ENCODE measurements around the gene CRNKL1. TPM values are rescaled to one million over a fixed set of nuclear protein-coding genes. Genes with fewer than 3 reads are reported as not detected.
A peak's percentile ranks its signal among the peaks of the same experiment; 100 is the strongest.

CRNKL1 gene
- total RNA-seq, 1 donor from 2014 or later, result 2.2 TPM

GRCh38 chr20:20022498-20022897 lies 29.8 kb downstream of the CRNKL1 start:
- peaks cover 15 to 21% of the 10 kb centered on the region in 2 donors for H3K4me1 ChIP-seq
- no peaks in the 10 kb centered on the region for H3K9me3 ChIP-seq
- no peak overlapping the region for H3K27ac ChIP-seq
- DNase-seq (ENCODE audit: low spot score in 2 of 2), result no peak
- H3K27me3 ChIP-seq, result no peaks in the 10 kb centered on the region
- TF ChIP-seq CTCF (IDR thresholded peaks at IDR 0.05), result no peak
- intact Hi-C loops (cut with DNase I), result no loop called here
- H3K4me3 ChIP-seq, result no peak overlapping the region
- H3K36me3 ChIP-seq, result peaks cover 0 to 7% of the 10 kb centered on the region in 2 donors

DNA sequence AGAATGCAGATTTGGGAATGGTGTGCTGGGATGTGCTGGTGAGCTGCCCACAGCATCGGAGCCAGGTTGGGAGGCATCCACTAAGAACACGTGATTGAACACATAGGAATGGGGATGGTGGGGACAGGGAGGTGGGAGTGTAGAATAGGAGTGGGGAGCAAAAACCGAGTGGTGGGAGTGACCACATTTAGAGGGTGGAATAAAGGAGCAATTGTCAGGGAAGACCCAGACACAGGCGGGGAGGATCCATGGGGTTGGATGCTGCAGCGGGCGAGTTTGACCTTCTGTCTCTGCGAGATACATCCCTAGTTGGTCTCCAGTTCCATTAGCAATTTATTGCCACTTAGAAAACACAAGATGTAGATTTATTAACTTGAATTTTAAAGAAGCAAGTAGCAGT lies 30.4 kb downstream of the CRNKL1 start:
- intact Hi-C loops (cut with DNase I), result no loop called here
- Histone ChIP-seq H3K9me3 (no peaks in the 10 kb centered on the region), H3K4me1 (peaks cover 17 to 19% of the 10 kb centered on the region in 2 donors), H3K27me3 (no peaks in the 10 kb centered on the region), H3K27ac (no peak overlapping the region), H3K4me3 (no peak overlapping the region), H3K36me3 (peaks cover 0 to 7% of the 10 kb centered on the region in 2 donors)
- no peak for TF ChIP-seq CTCF (IDR thresholded peaks at IDR 0.05)
- no peak for DNase-seq (ENCODE audit: low spot score in 2 of 2)

GRCh38 chr20:20020908-20021307 lies 31.4 kb downstream of the CRNKL1 start:
- H3K9me3 ChIP-seq, result no peaks in the 10 kb centered on the region
- peaks cover 17 to 19% of the 10 kb centered on the region in 2 donors for H3K4me1 ChIP-seq
- no peak overlapping the region for H3K27ac ChIP-seq
- no peak overlapping the region for H3K4me3 ChIP-seq
- no peaks in the 10 kb centered on the region for H3K27me3 ChIP-seq
- no peak for DNase-seq (ENCODE audit: low spot score in 2 of 2)
- peaks cover 0 to 2% of the 10 kb centered on the region in 2 donors for H3K36me3 ChIP-seq
- intact Hi-C loops (cut with DNase I), result no loop called here
- no peak for TF ChIP-seq CTCF (IDR thresholded peaks at IDR 0.05)

- TF ChIP-seq CTCF (IDR thresholded peaks at IDR 0.05), result no peak
- peaks cover 17 to 19% of the 10 kb centered on the region in 2 donors for H3K4me1 ChIP-seq
- H3K36me3 ChIP-seq, result no peaks in the 10 kb centered on the region
- H3K4me3 ChIP-seq, result peak overlapping the region in 1 of 2 donors; percentile 100
- DNase-seq (ENCODE audit: low spot score in 2 of 2), result no peak
- intact Hi-C loops (cut with DNase I), result no loop called here
- no peaks in the 10 kb centered on the region for H3K9me3 ChIP-seq
- no peaks in the 10 kb centered on the region for H3K27me3 ChIP-seq
- no peak overlapping the region for H3K27ac ChIP-seq
Observed at GRCh38 chr20:20019123-20019522, 33.1 kb downstream of the CRNKL1 start.

GRCh38 chr20:20018366-20018765 lies 33.9 kb downstream of the CRNKL1 start:
- H3K4me3 ChIP-seq, result peak overlapping the region; percentile 95 to 100
- intact Hi-C loops (cut with DNase I), result no loop called here
- no peaks in the 10 kb centered on the region for H3K27me3 ChIP-seq
- H3K9me3 ChIP-seq, result no peaks in the 10 kb centered on the region
- H3K27ac ChIP-seq, result no peak overlapping the region
- DNase-seq (ENCODE audit: low spot score in 2 of 2), result no peak
- H3K36me3 ChIP-seq, result no peaks in the 10 kb centered on the region
- H3K4me1 ChIP-seq, result peaks cover 17 to 19% of the 10 kb centered on the region in 2 donors
- no peak for TF ChIP-seq CTCF (IDR thresholded peaks at IDR 0.05)

GRCh38 chr20:20017844-20018185 lies 34.5 kb downstream of the CRNKL1 start:
- H3K4me1 ChIP-seq, result peaks cover 17 to 19% of the 10 kb centered on the region in 2 donors
- H3K36me3 ChIP-seq, result no peaks in the 10 kb centered on the region
- no peaks in the 10 kb centered on the region for H3K27me3 ChIP-seq
- DNase-seq (ENCODE audit: low spot score in 2 of 2), result no peak
- intact Hi-C loops (cut with DNase I), result loop anchor here (1.0 to 2.0 kb wide), 2 partner anchors 15 to 34 kb away; partner anchors contain the start of genes CFAP61 and CRNKL1
- H3K4me3 ChIP-seq, result peak overlapping the region; percentile 95 to 100
- H3K9me3 ChIP-seq, result no peaks in the 10 kb centered on the region
- H3K27ac ChIP-seq, result peak overlapping the region; percentile 71 to 74
- no peak for TF ChIP-seq CTCF (IDR thresholded peaks at IDR 0.05)
